HUES48 (cell line): ENCODE measurements around the gene CASS4.

ENCODE experiments used
- H3K27ac ChIP-seq: one replicate; pipeline ENCODE4 v1.7.0; 2013; ENCODE audit warnings: low read depth, low read length, inconsistent platforms
- H3K27me3 ChIP-seq: 2 replicates; pipeline ENCODE4 v1.6.1; 2013; ENCODE audit warnings: mild to moderate bottlenecking, low read length; ENCODE audit not compliant: control insufficient read depth, insufficient read depth
- H3K36me3 ChIP-seq: 2 replicates; pipeline ENCODE4 v1.6.1; 2013; ENCODE audit warnings: low read length; ENCODE audit not compliant: control insufficient read depth, insufficient read depth
- H3K4me1 ChIP-seq: 2 replicates; pipeline ENCODE4 v1.6.1; 2013; ENCODE audit warnings: mild to moderate bottlenecking, low read length; ENCODE audit not compliant: control insufficient read depth, insufficient read depth
- H3K4me3 ChIP-seq: 2 replicates; pipeline ENCODE4 v1.5.1; 2013; ENCODE audit warnings: mild to moderate bottlenecking, low read depth, low read length
- H3K9ac ChIP-seq: 2 replicates; pipeline ENCODE4 v1.6.1; 2013; ENCODE audit warnings: mild to moderate bottlenecking, low read depth, low read length, moderate library complexity
- H3K9me3 ChIP-seq: 2 replicates; pipeline ENCODE4 v1.6.1; 2013; ENCODE audit warnings: low read length; ENCODE audit not compliant: control insufficient read depth, insufficient read depth

The CASS4 gene, protein sequence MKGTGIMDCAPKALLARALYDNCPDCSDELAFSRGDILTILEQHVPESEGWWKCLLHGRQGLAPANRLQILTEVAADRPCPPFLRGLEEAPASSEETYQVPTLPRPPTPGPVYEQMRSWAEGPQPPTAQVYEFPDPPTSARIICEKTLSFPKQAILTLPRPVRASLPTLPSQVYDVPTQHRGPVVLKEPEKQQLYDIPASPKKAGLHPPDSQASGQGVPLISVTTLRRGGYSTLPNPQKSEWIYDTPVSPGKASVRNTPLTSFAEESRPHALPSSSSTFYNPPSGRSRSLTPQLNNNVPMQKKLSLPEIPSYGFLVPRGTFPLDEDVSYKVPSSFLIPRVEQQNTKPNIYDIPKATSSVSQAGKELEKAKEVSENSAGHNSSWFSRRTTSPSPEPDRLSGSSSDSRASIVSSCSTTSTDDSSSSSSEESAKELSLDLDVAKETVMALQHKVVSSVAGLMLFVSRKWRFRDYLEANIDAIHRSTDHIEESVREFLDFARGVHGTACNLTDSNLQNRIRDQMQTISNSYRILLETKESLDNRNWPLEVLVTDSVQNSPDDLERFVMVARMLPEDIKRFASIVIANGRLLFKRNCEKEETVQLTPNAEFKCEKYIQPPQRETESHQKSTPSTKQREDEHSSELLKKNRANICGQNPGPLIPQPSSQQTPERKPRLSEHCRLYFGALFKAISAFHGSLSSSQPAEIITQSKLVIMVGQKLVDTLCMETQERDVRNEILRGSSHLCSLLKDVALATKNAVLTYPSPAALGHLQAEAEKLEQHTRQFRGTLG

DNA sequence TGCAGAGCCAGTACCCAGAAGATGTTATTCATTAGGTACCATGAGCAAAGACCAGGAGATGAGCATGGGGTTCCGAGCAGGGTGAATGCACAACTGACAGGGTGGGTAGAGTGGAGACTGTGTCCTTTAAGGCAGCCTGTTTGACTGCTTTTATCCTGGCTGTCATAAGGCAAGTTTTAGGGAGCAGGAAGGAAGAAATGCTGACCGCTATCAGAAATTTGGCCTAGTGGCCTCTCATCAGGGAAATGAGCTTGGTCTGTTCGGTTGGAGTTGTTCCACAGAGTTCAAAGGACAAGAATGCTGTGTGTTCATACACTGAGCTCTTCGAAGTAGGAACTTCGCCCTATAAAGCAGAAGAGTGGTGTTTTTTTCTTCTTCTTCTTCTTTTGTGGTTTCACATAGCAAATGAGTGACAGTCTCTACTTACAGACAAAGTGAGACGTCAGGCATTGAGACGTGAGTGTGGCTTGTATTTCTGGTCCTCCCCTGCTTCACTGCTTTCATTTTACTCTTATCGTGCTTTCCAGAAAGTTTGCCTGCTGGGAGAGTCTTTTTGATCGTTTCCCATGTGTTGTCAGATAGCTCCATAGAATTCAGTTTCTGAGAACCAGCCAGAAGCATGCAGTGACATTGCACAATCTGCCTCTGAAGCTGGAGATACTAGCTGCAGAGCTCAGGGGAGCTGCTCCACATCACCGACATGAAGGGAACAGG is at the start of gene CASS4:
Gene CASS4, plus strand, starts transcription at position 502 of the 714 bp plus-strand sequence. Its CDS starts 199 bp downstream, at position 701.
- no peak within 1 kb of the TSS for H3K27ac ChIP-seq
- no peaks in the 10 kb centered on the region for H3K4me1 ChIP-seq
- no peaks in the 10 kb centered on the region for H3K9me3 ChIP-seq
- H3K4me3 ChIP-seq = no peak within 1 kb of the TSS
- no peak within 1 kb of the TSS for H3K9ac ChIP-seq
- peaks cover 13% of the 10 kb centered on the region for H3K36me3 ChIP-seq
- H3K27me3 ChIP-seq = no peaks in the 10 kb centered on the region

DNA sequence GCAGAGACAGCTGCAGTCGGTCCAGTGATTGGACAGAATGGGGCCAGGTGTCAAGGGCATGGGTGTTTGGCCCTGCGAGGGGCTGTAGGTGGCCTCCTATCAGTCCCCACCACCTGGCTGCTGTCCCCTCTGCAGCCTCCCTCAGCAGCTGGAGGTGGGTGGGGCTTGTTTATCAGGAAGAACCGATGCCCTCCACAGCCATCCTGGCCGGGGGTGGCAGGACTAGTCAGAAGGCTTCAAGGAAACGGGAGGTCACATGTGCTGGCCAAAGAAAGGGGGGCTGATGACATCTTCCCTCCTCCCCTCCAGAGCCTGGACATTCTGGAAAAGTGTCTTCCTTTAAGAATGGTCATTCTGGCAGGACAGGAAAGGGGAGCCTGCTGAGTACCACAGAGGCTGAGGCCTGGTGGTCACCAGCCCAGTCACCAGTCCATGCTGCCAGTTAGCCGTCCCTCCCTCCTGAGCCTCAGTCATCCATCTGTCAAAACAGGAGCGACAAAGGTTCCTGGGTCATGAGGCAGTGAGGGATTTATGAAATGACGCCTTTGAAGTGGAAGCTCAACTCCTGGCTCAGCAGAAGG is 49.1 kb upstream of the CASS4 start:
- no peak overlapping the region for H3K4me3 ChIP-seq
- no peak overlapping the region for H3K27ac ChIP-seq
- H3K9ac ChIP-seq = no peak overlapping the region
- H3K4me1 ChIP-seq = peaks cover 14% of the 10 kb centered on the region; the same call in 1 of the 2 replicates
- H3K9me3 ChIP-seq = no peaks in the 10 kb centered on the region
- peaks cover 5% of the 10 kb centered on the region; the same call in 1 of the 2 replicates for H3K27me3 ChIP-seq
- peaks cover 6% of the 10 kb centered on the region; the same call in 1 of the 2 replicates for H3K36me3 ChIP-seq

- peaks cover 5% of the 10 kb centered on the region; the same call in 1 of the 2 replicates for H3K27me3 ChIP-seq
- peaks cover 11% of the 10 kb centered on the region; the same call in 1 of the 2 replicates for H3K4me1 ChIP-seq
- H3K36me3 ChIP-seq = peaks cover 6% of the 10 kb centered on the region; the same call in 1 of the 2 replicates
- no peak overlapping the region for H3K4me3 ChIP-seq
- no peak overlapping the region for H3K27ac ChIP-seq
- H3K9ac ChIP-seq = no peak overlapping the region
- no peaks in the 10 kb centered on the region for H3K9me3 ChIP-seq
Measured at GRCh38 chr20:56363491-56363890, 48.6 kb upstream of the CASS4 start.

DNA sequence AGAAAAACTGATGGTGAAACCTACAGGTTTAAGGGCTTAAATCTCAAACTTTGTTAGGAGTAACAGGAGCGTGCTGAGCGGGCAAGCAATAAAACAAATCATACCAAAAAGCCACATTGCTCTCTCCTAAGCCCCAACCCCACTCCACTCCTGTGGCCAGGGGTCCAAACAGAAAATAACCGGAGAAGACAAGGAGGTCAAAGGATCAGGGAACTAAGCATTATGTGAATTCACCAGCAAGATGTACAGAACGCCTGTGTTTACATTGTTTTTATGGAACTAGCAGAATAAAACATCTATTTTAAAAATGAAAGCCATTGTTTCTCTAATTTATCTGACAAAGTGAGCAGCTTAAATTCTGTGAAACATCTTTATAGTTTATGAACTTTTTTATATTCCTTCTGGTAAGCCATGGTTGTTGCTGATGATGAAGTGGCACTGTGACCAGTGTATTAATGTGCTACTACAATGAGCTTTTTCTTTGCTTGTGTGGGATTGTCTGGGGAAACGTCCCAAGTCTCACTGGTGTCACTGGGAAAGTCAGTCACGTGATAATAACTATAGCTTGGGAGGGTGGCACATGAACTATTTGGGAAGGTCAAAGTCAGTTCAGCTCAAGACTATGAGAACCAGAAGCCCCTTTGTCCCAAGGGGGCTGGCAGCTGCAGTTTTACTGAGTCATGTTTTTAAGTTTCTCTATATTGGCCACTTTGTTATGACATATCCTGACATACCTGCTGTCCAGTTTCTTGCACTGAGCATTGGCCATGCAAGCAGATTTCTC is 43.5 kb upstream of the CASS4 start:
- Histone ChIP-seq H3K27me3 (no peaks in the 10 kb centered on the region), H3K36me3 (peaks cover 54% of the 10 kb centered on the region), H3K9ac (no peak overlapping the region), H3K4me1 (no peaks in the 10 kb centered on the region), H3K9me3 (no peaks in the 10 kb centered on the region), H3K4me3 (no peak overlapping the region), H3K27ac (no peak overlapping the region)

DNA sequence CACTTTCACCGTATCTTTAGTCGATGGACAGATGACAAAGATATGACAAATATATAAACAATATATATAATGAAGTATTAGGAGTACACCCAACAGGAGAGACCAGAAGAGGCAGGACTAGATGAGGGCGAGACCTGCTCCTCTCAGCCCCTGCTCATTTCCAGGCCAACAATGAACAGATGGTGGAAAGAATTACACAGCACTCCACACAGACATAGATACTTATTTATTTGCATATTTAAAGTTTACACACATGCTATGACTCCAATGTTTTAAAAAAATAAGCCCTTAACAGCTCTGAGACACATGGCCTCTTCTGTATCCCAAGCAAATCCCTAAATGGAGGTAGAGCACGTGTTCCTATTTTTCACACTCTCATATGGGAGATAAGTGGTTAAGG is 42.9 kb upstream of the CASS4 start:
- Histone ChIP-seq H3K9me3 (no peaks in the 10 kb centered on the region), H3K4me3 (no peak overlapping the region), H3K9ac (no peak overlapping the region), H3K4me1 (no peaks in the 10 kb centered on the region), H3K27me3 (no peaks in the 10 kb centered on the region), H3K27ac (no peak overlapping the region), H3K36me3 (peaks cover 60% of the 10 kb centered on the region)

GRCh38 chr20:56371977-56372376 is 40.1 kb upstream of the CASS4 start:
- no peaks in the 10 kb centered on the region for H3K27me3 ChIP-seq

DNA sequence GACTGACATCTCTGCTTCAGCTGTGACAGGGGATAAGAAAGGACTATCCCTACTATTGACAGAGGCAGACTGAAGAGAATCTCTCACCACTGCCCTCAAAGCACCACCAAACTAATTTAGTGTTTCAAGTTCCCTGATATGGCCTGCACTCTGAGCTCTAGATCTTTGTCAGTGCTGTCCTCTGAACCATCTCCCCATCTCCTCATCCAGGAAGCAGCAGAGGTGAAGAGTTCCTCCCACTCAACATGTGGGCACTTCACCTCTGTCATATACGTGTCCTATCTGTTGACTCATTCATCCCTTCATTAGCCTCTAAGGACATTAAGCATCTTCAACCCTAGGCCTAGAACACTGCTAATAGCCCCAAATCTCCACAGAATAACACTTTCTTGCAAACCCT is 39.2 kb upstream of the CASS4 start:
- Histone ChIP-seq H3K4me3 (no peak overlapping the region), H3K9ac (no peak overlapping the region), H3K27ac (no peak overlapping the region), H3K4me1 (no peaks in the 10 kb centered on the region), H3K27me3 (no peaks in the 10 kb centered on the region), H3K9me3 (no peaks in the 10 kb centered on the region), H3K36me3 (peaks cover 89% of the 10 kb centered on the region)

More at GRCh38 chr20:56371977-56372376, 40.1 kb upstream of the CASS4 start:
- H3K27ac ChIP-seq = no peak overlapping the region
- H3K36me3 ChIP-seq = peaks cover 83% of the 10 kb centered on the region
- H3K4me1 ChIP-seq = no peaks in the 10 kb centered on the region
- H3K4me3 ChIP-seq = no peak overlapping the region
- no peaks in the 10 kb centered on the region for H3K9me3 ChIP-seq
- no peak overlapping the region for H3K9ac ChIP-seq

DNA sequence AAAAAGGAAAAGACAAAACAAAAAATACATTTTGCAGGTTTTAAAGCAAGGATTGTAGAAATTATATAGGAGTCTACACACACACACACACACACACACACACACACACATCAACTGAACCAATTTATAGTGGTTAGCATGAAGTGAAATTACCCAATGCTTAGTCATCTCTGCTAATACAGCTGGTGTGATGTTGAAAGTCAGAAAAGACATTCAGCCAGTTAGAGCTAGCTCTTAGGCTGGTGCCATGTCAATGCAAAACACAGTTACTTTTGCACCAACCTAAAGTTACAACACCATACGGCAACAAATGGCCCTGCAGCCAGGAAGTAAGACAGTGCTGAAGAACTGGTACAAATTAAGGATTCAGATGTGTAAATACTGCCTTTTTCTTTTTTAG is 38.1 kb upstream of the CASS4 start:
- Histone ChIP-seq H3K4me3 (no peak overlapping the region), H3K36me3 (peaks cover 97% of the 10 kb centered on the region), H3K27ac (no peak overlapping the region), H3K4me1 (no peaks in the 10 kb centered on the region), H3K27me3 (no peaks in the 10 kb centered on the region), H3K9ac (no peak overlapping the region), H3K9me3 (no peaks in the 10 kb centered on the region)

DNA sequence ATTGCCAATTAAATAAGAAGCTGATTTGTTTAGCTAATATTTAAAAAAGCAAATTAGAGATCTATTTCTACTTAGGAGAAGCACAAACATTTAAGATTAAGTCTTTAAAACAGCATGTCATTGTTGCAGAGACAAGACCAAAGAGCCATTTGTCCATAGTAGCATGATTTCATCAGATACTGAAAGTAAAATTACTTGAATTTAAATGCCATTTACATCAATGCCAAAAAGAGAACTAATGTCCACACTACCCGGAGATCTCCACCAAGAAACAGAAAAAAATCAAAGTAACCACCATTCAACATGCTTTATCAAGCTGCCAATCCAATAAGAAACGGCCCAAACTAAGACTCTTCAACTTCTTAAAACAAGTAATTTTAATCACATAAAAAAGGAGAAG is 35.7 kb upstream of the CASS4 start:
- H3K27me3 ChIP-seq = no peaks in the 10 kb centered on the region
- peaks cover 93% of the 10 kb centered on the region for H3K36me3 ChIP-seq
- no peak overlapping the region for H3K4me3 ChIP-seq
- no peak overlapping the region for H3K27ac ChIP-seq
- H3K9ac ChIP-seq = no peak overlapping the region
- H3K9me3 ChIP-seq = no peaks in the 10 kb centered on the region
- no peaks in the 10 kb centered on the region for H3K4me1 ChIP-seq

DNA sequence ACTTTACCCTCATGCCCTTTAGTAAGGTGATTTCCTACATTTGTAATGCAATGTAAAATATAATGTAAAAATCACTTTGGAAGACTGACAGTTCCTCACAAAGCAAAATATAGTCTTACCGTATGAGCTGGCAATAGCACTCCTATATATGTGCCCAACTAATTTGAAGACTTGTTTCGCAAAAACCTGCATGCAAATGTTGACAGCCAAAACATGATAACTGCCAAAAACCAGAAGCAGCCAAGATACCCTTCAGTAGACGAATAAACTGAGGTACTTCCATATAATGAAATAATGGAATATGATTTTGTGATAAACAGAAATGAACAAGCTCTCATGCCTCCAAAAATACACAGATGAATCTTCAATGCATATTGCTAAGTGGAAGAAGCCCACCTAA is 33.7 kb upstream of the CASS4 start:
- peaks cover 91% of the 10 kb centered on the region for H3K36me3 ChIP-seq
- no peak overlapping the region for H3K4me3 ChIP-seq
- no peak overlapping the region for H3K9ac ChIP-seq
- H3K27me3 ChIP-seq = no peaks in the 10 kb centered on the region
- no peaks in the 10 kb centered on the region for H3K9me3 ChIP-seq
- no peak overlapping the region for H3K27ac ChIP-seq
- no peaks in the 10 kb centered on the region; the same call in 1 of the 2 replicates for H3K4me1 ChIP-seq
